ENCODE data around the gene SLC29A3. TPM values are rescaled to one million over a fixed set of nuclear protein-coding genes. Genes with fewer than 3 reads are reported as not detected.
A peak's percentile ranks its signal among the peaks of the same experiment; 100 is the strongest.

SLC29A3 gene
- total and polyA plus RNA-seq, 2 of the 8 experiments (the other 6 are each of a cell fraction or from before 2014, with no cell fraction given), result 14.0 to 24.6 TPM

- H2BK12ac ChIP-seq (ENCODE audit: low read depth, low read length), result no peak overlapping the region
- ChIA-PET POLR2A (ENCODE audit: partially characterized antibody) (interaction anchor here (0.9 kb wide), 1 partner anchor 51 kb away, joined by 3 read pairs; no protein-coding TSS in a partner anchor), CTCF (ENCODE audit: partially characterized antibody) (interaction anchor here (0.8 to 28.0 kb wide), 9 partner anchors 10 to 148 kb away, joined by 3 to 401 read pairs (median 4); partner anchors contain the start of genes CDH23 and SLC29A3)
- H3K23ac ChIP-seq (ENCODE audit: insufficient read length), result no peak overlapping the region
- DNase-seq (ENCODE audit: low read depth in 1 of 2, low spot score in 2 of 2) (no peak), FAIRE-seq (no peak)
- H3K56ac ChIP-seq (replicated peaks; ENCODE audit: insufficient read length, low read depth, low read length), result no peak overlapping the region
- no peak overlapping the region for H3K18ac ChIP-seq (ENCODE audit: extremely low read depth, low read length)
- H3K79me2 ChIP-seq (ENCODE audit: control insufficient read depth in 1 of 2, insufficient read depth in 2 of 2, low read length in 2 of 2), result no peaks in the 10 kb centered on the region
- no peak overlapping the region for H2BK120ac ChIP-seq (replicated peaks; ENCODE audit: low read depth, low read length)
- no peak overlapping the region for H4K5ac ChIP-seq (ENCODE audit: insufficient read length, low read depth, low read length)
- no peak overlapping the region for H3K4ac ChIP-seq (replicated peaks; ENCODE audit: insufficient read length, low read depth, low read length)
- H4K8ac ChIP-seq (ENCODE audit: extremely low read depth, insufficient read depth, low read length), result peak overlapping the region; percentile 9; the same call in 1 of the 2 replicates
- no peak overlapping the region for H3K4me2 ChIP-seq (ENCODE audit: insufficient read depth in 1 of 2, low read depth in 2 of 2, low read length in 2 of 2)
- H3K4me1 ChIP-seq (replicated peaks in 1 of 4; ENCODE audit: control insufficient read depth in 3 of 4, insufficient read depth in 4 of 4, low read length in 3 of 4), result peaks cover 0 to 2% (median 0%) of the 10 kb centered on the region in 4 experiments; a peak in 3 of 7 replicates
- no peak overlapping the region for H3K27ac ChIP-seq (ENCODE audit: low read depth, low read length)
- 88% methylated on average over 8 of the region's 11 CpGs; no CpG with 5 or more reads in 1 of the 2 experiments for WGBS, 2 experiments (ENCODE audit: extremely low coverage in 1 of 2, insufficient coverage in 1 of 2, insufficient read length in 1 of 2, insufficient replicate concordance in 2 of 2, low coverage in 1 of 2, low lambda C conversion rate in 2 of 2, missing lambda C conversion rate in 1 of 2)
- H3K79me1 ChIP-seq (ENCODE audit: low read depth, low read length), result no peaks in the 10 kb centered on the region
- H3K23me2 ChIP-seq (ENCODE audit: low read depth, low read length), result no peaks in the 10 kb centered on the region
- no peak overlapping the region for H2BK20ac ChIP-seq (ENCODE audit: low read length)
- H2AK5ac ChIP-seq (ENCODE audit: low read depth, low read length), result no peak overlapping the region
- no peak overlapping the region for H2BK15ac ChIP-seq (ENCODE audit: low read length)
- H4K20me1 ChIP-seq (replicated peaks in 1 of 2; ENCODE audit: control insufficient read depth in 1 of 2, insufficient read depth in 2 of 2, low read length in 2 of 2), result no peaks in the 10 kb centered on the region
- no peak overlapping the region for H3K14ac ChIP-seq (ENCODE audit: insufficient read length)
- H3K9ac ChIP-seq (replicated peaks in 1 of 4; ENCODE audit: extremely low read depth in 1 of 4, low read depth in 3 of 4, low read length in 3 of 4), result no peak overlapping the region
- H3K36me3 ChIP-seq (ENCODE audit: control insufficient read depth in 2 of 4, insufficient read depth in 4 of 4, low read length in 3 of 4), result no peaks in the 10 kb centered on the region
- H2BK5ac ChIP-seq (ENCODE audit: low read depth, low read length), result no peak overlapping the region
- no peak overlapping the region for H2AFZ ChIP-seq (ENCODE audit: low read length)
- no peaks in the 10 kb centered on the region; a peak in 1 of 7 replicates for H3K27me3 ChIP-seq (replicated peaks in 1 of 4; ENCODE audit: control insufficient read depth in 3 of 4, extremely low read depth in 1 of 4, insufficient read depth in 3 of 4, low read length in 3 of 4)
- H4K91ac ChIP-seq (replicated peaks; ENCODE audit: insufficient read length, low read length), result no peak overlapping the region
- no peak overlapping the region for H3K4me3 ChIP-seq (ENCODE audit: extremely low read depth in 1 of 4, insufficient read depth in 2 of 4, low read depth in 3 of 4, low read length in 4 of 4)
- no peaks in the 10 kb centered on the region for H3K9me3 ChIP-seq (ENCODE audit: insufficient read depth in 2 of 2, low read depth in 1 of 2, low read length in 1 of 2)
- TF ChIP-seq NANOG (IDR thresholded peaks at IDR 0.05; ENCODE audit: insufficient read depth, low read depth, low read length, poor library complexity, severe bottlenecking), result no peak
- no peak for TF ChIP-seq JUND (IDR thresholded peaks at IDR 0.05; ENCODE audit: low read length)
- TF ChIP-seq EZH2 (IDR thresholded peaks at IDR 0.05; ENCODE audit: low read depth, low read length, severe bottlenecking), result no peak
- no peak for TF ChIP-seq RFX5 (IDR thresholded peaks at IDR 0.05; ENCODE audit: borderline replicate concordance, low read depth, low read length)
- TF ChIP-seq GTF2F1 (IDR thresholded peaks at IDR 0.05; ENCODE audit: borderline replicate concordance, low read depth, low read length), result no peak
- no peak for TF ChIP-seq RXRA (IDR thresholded peaks at IDR 0.05; ENCODE audit: insufficient read depth, low read depth, low read length)
- TF ChIP-seq TAF1 (IDR thresholded peaks at IDR 0.05; ENCODE audit: low read depth, low read length), result no peak
- TF ChIP-seq TBP (IDR thresholded peaks at IDR 0.05; ENCODE audit: low read depth, low read length), result no peak
- TF ChIP-seq RBBP5 (IDR thresholded peaks at IDR 0.05; ENCODE audit: borderline replicate concordance, low read depth, low read length), result no peak
- no peak for TF ChIP-seq ATF2 (IDR thresholded peaks at IDR 0.05; ENCODE audit: low read length)
- no peak for TF ChIP-seq CREB1 (IDR thresholded peaks at IDR 0.05)
Measured at GRCh38 chr10:71374481-71375233, 55.6 kb downstream of the SLC29A3 start.

Measured in H1 (cell line).